ENCODE data around the gene SORL1.

DNA sequence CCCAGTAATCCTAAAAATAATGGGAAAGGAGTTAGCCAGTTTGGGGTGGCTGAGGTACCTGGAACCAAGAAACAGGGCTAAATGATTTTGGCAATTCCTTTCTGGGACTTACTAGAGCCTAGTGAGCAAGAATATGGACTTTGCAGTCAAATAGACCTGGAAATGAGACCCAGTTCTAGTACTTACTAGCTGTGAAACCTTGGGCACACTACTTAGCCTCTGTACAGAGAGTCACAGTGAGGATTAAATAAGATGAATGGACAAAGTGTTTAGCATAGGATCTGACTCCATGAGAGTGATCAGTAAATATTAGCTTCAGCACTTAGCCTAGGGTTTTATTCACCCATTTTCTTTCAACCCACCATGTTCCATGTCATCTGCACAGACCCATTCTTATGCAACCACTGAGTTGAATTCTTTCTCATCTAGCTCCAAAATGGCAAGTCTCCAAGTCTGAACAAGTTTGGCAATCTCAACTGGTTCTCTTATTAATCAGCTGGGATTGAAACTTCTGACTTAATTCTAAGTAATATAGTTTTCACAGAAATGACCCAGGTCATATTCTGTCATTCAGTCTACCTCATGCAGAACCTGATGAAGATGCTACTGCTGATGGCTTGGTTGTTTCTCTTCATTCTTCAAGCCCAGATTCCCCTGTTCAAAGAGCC lies 15.0 kb upstream of the SORL1 start:
- TF ChIP-seq CTCF (IDR thresholded peaks at IDR 0.05; ENCODE audit: borderline replicate concordance, extremely low read depth, low read length, poor library complexity, severe bottlenecking) = no peak
- no peak for TF ChIP-seq EZH2 (IDR thresholded peaks at IDR 0.05; ENCODE audit: borderline replicate concordance, low read depth, low read length, severe bottlenecking)
